Tongue (tissue), 2 donors: Measurements from ENCODE around the gene TNS3. TPM values are rescaled to one million over a fixed set of nuclear protein-coding genes. Genes with fewer than 3 reads are reported as not detected.

Source experiments
- DNase-seq: peaks from one replicate; pipeline ENCODE4 v3.0.0-alpha.2; 2015
- total RNA-seq: library from RNA; depleted of rRNA; stranded (reverse); fragments of >200 nt; gene quantifications from one replicate; pipeline ENCODE4 v1.2.3, GENCODE V29; 2014

TNS3 gene
- total RNA-seq, 1 donor from 2014 or later: 39.7 TPM

GRCh38 chr7:47329320-47329926 is 252.5 kb downstream of the TNS3 start:
- DNase-seq: no peak

DNA sequence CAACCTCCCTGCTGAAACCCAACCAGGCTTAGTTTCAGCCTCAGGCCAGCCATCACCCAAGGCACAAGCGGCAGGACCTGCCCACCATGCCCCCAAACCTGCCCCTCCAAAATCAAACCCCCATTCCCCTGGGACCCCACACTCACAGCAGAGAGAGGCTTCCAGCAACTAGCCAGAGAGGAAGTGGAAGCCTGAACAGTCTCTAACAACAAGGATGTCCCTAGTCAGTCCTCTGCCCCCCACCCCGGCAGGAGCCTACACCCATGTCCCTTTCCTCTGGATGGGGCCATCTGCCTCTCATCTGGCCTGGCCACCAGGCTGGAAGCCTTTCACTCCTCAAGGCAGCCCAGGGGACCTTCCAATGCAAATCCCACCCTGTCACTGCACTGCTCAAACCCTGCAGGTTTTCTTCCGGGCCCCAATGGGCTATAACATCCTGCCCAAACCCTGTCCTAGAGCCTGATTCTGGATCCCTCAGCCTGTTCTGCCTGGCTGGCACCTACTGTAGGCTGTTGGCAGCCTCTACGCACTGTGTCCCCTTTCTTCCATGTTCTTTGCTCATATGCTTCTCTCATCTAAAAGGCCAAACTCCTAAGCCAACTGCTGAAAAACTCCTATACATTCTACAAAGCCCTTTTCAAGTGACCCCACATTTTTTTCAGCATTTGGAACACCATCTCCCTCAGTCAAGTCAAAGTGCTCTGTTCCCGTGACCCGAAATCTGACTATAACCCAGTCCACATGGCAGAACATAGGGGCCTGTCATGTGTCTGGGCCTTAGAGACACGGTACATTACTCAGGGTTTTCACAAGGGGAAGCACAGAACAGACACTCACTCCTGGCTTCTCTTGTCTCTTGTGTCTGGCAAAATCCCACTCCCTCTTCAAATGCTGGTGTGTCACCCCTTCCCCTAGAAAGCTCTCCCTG is 253.3 kb downstream of the TNS3 start:
- no peak for DNase-seq

DNA sequence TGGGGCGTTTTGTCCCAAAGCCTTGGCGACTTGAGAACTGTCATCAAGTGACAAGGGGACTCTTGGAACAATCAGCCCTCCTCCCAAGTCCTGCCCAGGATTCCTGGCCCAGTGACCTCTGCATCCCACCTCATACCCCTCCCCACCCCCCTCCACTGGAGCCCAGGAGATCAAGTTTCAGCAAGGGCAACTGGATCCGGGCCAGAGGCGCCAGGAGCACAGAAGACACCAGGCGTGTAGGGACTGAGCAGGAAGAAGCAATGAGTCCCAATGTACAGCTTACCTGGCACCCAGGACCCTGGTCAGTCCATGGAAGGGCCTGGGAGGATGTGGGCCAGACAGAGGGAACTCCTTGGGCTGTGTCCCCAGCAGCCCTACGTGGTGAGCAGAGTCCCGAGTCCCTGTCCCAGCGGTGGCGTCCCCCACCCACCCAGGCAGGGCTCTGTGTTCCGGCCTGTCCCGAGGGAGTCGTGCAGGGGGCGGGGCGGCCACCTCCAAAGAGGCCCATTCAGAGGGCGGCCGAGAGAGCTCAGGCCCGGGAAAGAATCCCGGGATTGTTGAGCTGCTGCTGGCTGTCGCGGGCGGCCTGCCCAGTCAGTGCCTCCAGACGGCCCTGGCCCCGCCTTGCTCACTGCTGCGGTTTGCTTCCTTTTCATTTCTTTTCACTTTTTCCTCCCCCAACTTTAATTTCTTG is 254.1 kb downstream of the TNS3 start:
- peak; percentile 95 for DNase-seq

GRCh38 chr7:47327346-47327697 is 254.6 kb downstream of the TNS3 start:
- DNase-seq: no peak

DNA sequence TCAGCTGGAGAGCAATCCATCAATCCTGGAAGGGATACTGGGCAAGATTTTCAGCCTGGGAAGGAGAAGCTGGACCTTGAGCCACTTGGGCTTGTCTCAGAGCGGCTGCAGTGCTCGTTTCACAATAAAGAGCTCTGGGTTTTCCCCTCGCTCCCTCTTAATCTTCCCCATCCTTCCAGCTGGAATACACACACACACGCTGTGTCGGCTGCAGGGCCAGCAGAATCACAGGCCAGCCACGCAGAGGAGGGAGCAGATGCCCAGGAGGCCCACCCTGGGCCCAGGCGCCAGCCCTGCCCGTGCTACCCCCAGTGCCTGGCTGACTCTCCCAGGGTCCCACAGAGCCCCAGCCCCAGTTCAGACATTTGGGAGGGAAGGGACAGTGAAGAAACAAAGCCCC is 255.1 kb downstream of the TNS3 start:
- peak; percentile 85 for DNase-seq

GRCh38 chr7:47326220-47326619 is 255.7 kb downstream of the TNS3 start:
- DNase-seq: no peak

DNA sequence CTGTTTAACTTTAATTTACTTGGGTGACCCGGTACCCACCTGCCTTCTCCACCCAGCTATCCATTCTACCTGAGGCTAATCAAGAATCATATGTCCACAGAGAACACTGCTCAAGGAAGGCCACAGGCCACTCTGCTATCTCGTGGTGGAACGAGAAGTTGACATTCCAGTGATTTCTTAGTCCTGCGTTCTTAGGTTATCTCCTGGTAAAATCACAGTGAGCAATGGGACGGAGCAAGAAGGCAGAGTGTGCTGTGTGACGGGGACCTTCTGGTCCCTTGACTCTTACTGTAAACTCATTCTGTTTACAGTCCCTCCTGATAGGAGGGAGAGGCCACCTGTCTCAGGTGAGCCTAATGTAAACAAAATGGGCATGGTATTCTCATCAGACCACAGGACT is 256.6 kb downstream of the TNS3 start:
- no peak for DNase-seq

GRCh38 chr7:47323904-47324303 is 258.0 kb downstream of the TNS3 start:
- DNase-seq: no peak

GRCh38 chr7:47322731-47323130 is 259.2 kb downstream of the TNS3 start:
- no peak for DNase-seq

GRCh38 chr7:47320296-47320695 is 261.6 kb downstream of the TNS3 start:
- no peak for DNase-seq

GRCh38 chr7:47318395-47319182 is 263.3 kb downstream of the TNS3 start:
- no peak for DNase-seq

GRCh38 chr7:47317487-47317886 is 264.4 kb downstream of the TNS3 start:
- no peak for DNase-seq

- DNase-seq: peak; percentile 82
These were observed 266.9 kb downstream of the TNS3 start for GRCh38 chr7:47314728-47315607.

DNA sequence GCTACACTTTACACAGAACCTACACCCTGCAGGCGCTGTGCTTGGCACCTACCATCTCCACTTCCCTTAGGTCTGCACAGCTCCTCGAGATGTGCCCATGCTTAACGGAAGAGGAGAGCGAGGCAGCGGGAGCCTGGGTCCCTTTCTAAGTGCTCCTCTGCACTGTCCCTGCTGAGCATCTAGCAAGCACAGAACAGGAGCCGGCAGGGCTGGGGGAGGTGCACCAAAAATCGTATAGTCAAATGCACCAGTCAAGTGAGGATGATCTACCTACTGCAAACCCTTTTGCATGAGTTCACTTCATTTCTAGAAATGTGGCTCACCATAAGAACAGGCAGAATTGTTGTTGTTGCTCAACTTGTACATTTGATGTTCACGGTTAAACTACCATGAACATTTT is 267.7 kb downstream of the TNS3 start:
- DNase-seq: no peak

- DNase-seq: no peak
These were observed 268.3 kb downstream of the TNS3 start for GRCh38 chr7:47313564-47313963.

DNA sequence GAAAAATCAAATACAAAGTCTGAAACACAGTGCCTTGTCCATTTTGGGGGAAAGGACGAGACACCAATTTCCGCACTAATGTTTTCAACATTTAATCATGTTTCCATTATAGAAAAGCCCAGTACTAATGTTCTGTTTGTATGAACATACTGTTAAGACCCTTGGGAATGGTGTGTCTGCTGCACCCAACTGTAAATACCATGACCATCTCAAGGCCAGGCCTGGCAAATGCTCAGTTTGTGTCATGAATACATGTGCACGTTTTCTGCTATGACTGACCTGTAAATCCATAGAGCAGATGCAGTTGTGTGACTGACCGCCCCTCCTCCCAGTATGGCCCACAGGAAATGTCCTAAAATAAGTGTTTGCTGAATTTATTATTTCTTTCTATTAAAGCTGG is 270.0 kb downstream of the TNS3 start:
- no peak for DNase-seq

DNA sequence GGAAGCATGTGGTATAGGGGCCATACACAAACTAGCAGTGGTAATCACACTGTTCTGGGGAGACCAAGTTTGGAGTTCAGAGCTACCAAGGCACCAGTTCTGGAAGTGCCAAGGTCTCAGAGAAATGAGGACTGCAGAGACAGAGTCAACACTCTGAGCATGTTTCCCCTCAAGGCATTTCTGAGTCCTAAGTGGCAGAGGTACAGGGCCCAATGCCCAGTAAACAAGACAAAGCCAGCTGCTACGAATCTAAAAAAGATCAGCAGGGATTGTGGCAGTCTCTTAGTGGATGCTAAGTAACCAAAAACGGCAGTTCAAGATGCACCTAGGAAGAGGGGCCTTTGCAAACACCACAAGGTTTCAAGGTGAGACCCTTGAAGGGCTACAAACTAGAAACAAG is 271.9 kb downstream of the TNS3 start:
- DNase-seq: no peak

GRCh38 chr7:47308808-47309207 is 273.1 kb downstream of the TNS3 start:
- DNase-seq: no peak

DNA sequence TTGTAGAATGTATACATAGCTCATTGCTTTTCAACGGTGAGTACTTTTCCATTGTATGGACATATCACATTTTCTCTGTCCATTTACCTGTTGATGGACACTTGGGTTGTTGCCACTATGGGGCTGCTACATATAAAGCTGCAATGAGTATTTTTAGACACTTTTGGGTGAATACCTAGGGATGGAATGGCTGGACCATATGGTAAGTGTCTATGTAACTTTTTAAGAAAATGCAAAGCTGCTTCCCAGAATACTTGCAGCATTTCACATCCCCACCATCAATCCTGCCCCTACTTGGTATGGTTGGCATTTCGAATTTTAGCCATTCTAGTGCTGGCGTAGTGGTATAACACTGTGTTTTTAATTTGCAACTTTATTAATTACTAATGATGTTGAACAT is 274.6 kb downstream of the TNS3 start:
- no peak for DNase-seq

DNA sequence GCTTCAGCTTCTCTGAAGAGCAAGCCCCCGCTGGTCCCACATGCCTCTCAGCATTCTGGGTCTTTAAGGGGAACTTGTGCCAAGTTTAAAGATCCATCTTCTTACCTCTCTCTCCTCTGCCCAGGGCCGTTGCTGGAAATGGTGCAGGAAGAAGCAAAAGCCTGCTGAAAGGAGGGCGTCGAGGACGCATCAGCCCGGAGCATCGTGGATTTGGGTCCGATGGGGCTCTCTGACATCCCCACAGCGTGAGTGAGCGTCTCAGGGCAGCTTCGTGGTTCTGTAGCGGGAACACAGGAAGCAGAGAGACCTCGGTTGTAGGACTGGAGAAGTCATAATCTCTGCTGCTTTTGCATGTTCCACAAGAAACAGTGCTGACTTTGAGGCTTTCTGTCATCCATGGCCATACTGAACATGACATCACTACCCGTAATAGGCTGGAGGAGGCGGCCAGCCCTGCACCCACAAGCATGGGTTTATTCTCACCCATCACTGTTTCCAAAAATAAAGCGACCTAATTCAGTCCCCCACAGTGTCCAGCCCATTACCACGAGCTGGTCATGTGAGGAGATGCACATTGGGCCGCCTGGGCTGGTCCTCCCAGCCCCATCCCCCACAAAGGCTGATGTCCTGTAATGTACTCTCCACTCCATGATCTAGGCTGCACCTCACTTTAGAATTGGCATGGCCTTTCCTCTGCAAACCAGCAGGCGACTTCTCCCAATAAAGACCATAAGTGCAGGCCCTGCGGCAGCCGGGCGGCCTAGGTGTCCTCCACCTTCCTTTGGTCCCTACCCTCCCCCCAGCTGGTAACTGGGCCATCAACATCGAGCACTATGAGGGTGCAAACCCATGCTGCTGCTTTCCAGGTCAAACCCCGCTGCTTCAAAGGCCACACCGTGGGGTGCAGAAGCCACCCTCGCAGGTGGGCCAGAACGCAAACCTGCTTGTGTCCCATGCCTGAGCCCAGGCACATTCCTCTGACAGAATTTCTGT is 276.9 kb downstream of the TNS3 start:
- no peak for DNase-seq
